ENCODE data around the gene MTMR3. TPM values are rescaled to one million over a fixed set of nuclear protein-coding genes. Genes with fewer than 3 reads are reported as not detected.

Gene MTMR3
- total and polyA plus RNA-seq, 2 donors (not counting 1 experiment from before 2014, with no cell fraction given), result 31.7 to 67.8 TPM

- Histone ChIP-seq H2AFZ (ENCODE audit: insufficient read depth, low read depth, low read length, poor library complexity, severe bottlenecking) (no peak overlapping the region), H4K20me1 (ENCODE audit: control insufficient read depth, insufficient read depth, low read length, poor library complexity, severe bottlenecking) (no peaks in the 10 kb centered on the region), H3K27me3 (replicated peaks in 1 of 4; ENCODE audit: control extremely low read depth in 1 of 4, control insufficient read depth in 3 of 4, insufficient read depth in 4 of 4, low read length in 3 of 4) (no peaks in the 10 kb centered on the region), H3K9ac (ENCODE audit: low read length) (no peak overlapping the region), H3K4me2 (replicated peaks; ENCODE audit: low read depth, low read length, poor library complexity, severe bottlenecking) (no peak overlapping the region), H3K79me2 (ENCODE audit: control insufficient read depth, insufficient read depth, low read length) (no peaks in the 10 kb centered on the region), H3K36me3 (replicated peaks in 1 of 2; ENCODE audit: control extremely low read depth in 1 of 2, control insufficient read depth in 1 of 2, extremely low read depth in 1 of 2, insufficient read depth in 2 of 2, low read length in 1 of 2) (peaks cover 2 to 32% of the 10 kb centered on the region in 2 experiments), H3K9me3 (ENCODE audit: control extremely low read depth in 1 of 3, control insufficient read depth in 2 of 3, insufficient read depth in 1 of 3, low read length in 2 of 3) (no peaks in the 10 kb centered on the region), H3K27ac (ENCODE audit: low read length in 2 of 2) (no peak overlapping the region), H3K4me1 (ENCODE audit: control insufficient read depth in 2 of 2, insufficient read depth in 2 of 2, low read length in 2 of 2) (no peaks in the 10 kb centered on the region), H3K4me3 (ENCODE audit: control extremely low read depth in 1 of 5, extremely low read depth in 1 of 5, insufficient read depth in 1 of 5, low read depth in 2 of 5, low read length in 4 of 5) (no peak overlapping the region)
- DNase-seq (no peak), ATAC-seq (ENCODE audit: low read depth) (no peak)
- ChIA-PET CTCF (interaction anchor here (2.9 kb wide), 1 partner anchor 11 kb away, joined by 22 read pairs; no protein-coding TSS in a partner anchor), POLR2A (no interaction called here)
- no peak overlapping the region for H3K4me3 Mint-ChIP-seq
- TF ChIP-seq CTCF (IDR thresholded peaks at IDR 0.05), result no peak
- no peak for TF ChIP-seq EZH2 (IDR thresholded peaks at IDR 0.05; ENCODE audit: borderline replicate concordance, insufficient read depth, low read depth, low read length, poor library complexity, severe bottlenecking)
- no peaks in the 10 kb centered on the region for H3K9me3 Mint-ChIP-seq (ENCODE audit: insufficient read depth)
- intact Hi-C loops (cut with micrococcal nuclease), result no loop called here
- WGBS (ENCODE audit: insufficient coverage), result 80% methylated on average over 1 of the region's 3 CpGs
- H3K27me3 Mint-ChIP-seq, result no peaks in the 10 kb centered on the region
- H3K27ac Mint-ChIP-seq, result no peak overlapping the region
- H3K4me1 Mint-ChIP-seq, result no peaks in the 10 kb centered on the region
Observed at GRCh38 chr22:29994027-29994715, 111.2 kb downstream of the MTMR3 start.

- 80% methylated on average over 1 of the region's 3 CpGs for WGBS (ENCODE audit: insufficient coverage)
- Histone ChIP-seq H3K36me3 (replicated peaks in 1 of 2; ENCODE audit: control extremely low read depth in 1 of 2, control insufficient read depth in 1 of 2, extremely low read depth in 1 of 2, insufficient read depth in 2 of 2, low read length in 1 of 2) (peaks cover 2 to 35% of the 10 kb centered on the region in 2 experiments), H3K9me3 (ENCODE audit: control extremely low read depth in 1 of 3, control insufficient read depth in 2 of 3, insufficient read depth in 1 of 3, low read length in 2 of 3) (no peaks in the 10 kb centered on the region), H4K20me1 (ENCODE audit: control insufficient read depth, insufficient read depth, low read length, poor library complexity, severe bottlenecking) (no peaks in the 10 kb centered on the region), H3K4me3 (ENCODE audit: control extremely low read depth in 1 of 5, extremely low read depth in 1 of 5, insufficient read depth in 1 of 5, low read depth in 2 of 5, low read length in 4 of 5) (no peak overlapping the region), H3K4me2 (replicated peaks; ENCODE audit: low read depth, low read length, poor library complexity, severe bottlenecking) (no peak overlapping the region), H3K9ac (ENCODE audit: low read length) (no peak overlapping the region), H3K79me2 (ENCODE audit: control insufficient read depth, insufficient read depth, low read length) (no peaks in the 10 kb centered on the region), H3K4me1 (ENCODE audit: control insufficient read depth in 2 of 2, insufficient read depth in 2 of 2, low read length in 2 of 2) (no peaks in the 10 kb centered on the region), H3K27me3 (replicated peaks in 1 of 4; ENCODE audit: control extremely low read depth in 1 of 4, control insufficient read depth in 3 of 4, insufficient read depth in 4 of 4, low read length in 3 of 4) (no peaks in the 10 kb centered on the region), H2AFZ (ENCODE audit: insufficient read depth, low read depth, low read length, poor library complexity, severe bottlenecking) (no peak overlapping the region), H3K27ac (ENCODE audit: low read length in 2 of 2) (no peak overlapping the region)
- TF ChIP-seq EZH2 (IDR thresholded peaks at IDR 0.05; ENCODE audit: borderline replicate concordance, insufficient read depth, low read depth, low read length, poor library complexity, severe bottlenecking), result no peak
- no peak for TF ChIP-seq CTCF (IDR thresholded peaks at IDR 0.05)
- ATAC-seq (ENCODE audit: low read depth) (no peak), DNase-seq (no peak)
- H3K27me3 Mint-ChIP-seq, result no peaks in the 10 kb centered on the region
- H3K4me3 Mint-ChIP-seq, result no peak overlapping the region
- H3K4me1 Mint-ChIP-seq, result no peaks in the 10 kb centered on the region
- H3K9me3 Mint-ChIP-seq (ENCODE audit: insufficient read depth), result no peaks in the 10 kb centered on the region
- POLR2A ChIA-PET, result no interaction called here
- CTCF ChIA-PET, result interaction anchor here (0.5 to 2.9 kb wide), 3 partner anchors 9 to 309 kb away, joined by 4 to 22 read pairs (median 5); no protein-coding TSS in a partner anchor
- intact Hi-C loops (cut with micrococcal nuclease), result no loop called here
- no peak overlapping the region for H3K27ac Mint-ChIP-seq
Observed at GRCh38 chr22:29994943-29995342, 112.0 kb downstream of the MTMR3 start.
